H1 (cell line): ENCODE data around the gene ADGRL3. TPM values are rescaled to one million over a fixed set of nuclear protein-coding genes. Genes with fewer than 3 reads are reported as not detected.

Experiments used
- ATF3 ChIP-seq: IDR thresholded peaks from 2 replicates; pipeline ENCODE4 v1.6.1; 2011; ENCODE audit warnings: low read depth, mild to moderate bottlenecking, low read length; ENCODE audit not compliant: insufficient read depth
- BACH1 ChIP-seq: IDR thresholded peaks from 2 replicates; pipeline ENCODE4 v1.6.1; 2012; ENCODE audit warnings: low read length, improper control_type of control experiment
- BRCA1 ChIP-seq: IDR thresholded peaks from 2 replicates; pipeline ENCODE4 v1.6.1; 2012; ENCODE audit warnings: low read depth, low read length, improper control_type of control experiment
- CHD2 ChIP-seq: IDR thresholded peaks from 2 replicates; pipeline ENCODE4 v1.6.1; 2012; ENCODE audit warnings: low read length, improper control_type of control experiment
- CREB1 ChIP-seq: IDR thresholded peaks from 2 replicates; pipeline ENCODE4 v1.6.1; 2012; ENCODE audit warnings: inconsistent platforms
- MAFK ChIP-seq: IDR thresholded peaks from 2 replicates; pipeline ENCODE4 v1.6.1; 2012; ENCODE audit warnings: low read depth, mild to moderate bottlenecking, improper control_type of control experiment, low read length
- SIRT6 ChIP-seq: IDR thresholded peaks from one replicate; pipeline ENCODE4 v1.7.1; 2012; ENCODE audit warnings: low read length, inconsistent platforms
- SUZ12 ChIP-seq: fragments of 200-600 bp; sonication (generic); IDR thresholded peaks from 2 replicates; pipeline ENCODE4 v1.6.1; 2012; ENCODE audit warnings: mild to moderate bottlenecking, inconsistent platforms, low read length, moderate library complexity, mixed read lengths
- YY1 ChIP-seq: IDR thresholded peaks from 2 replicates; pipeline ENCODE4 v1.6.1; 2011; ENCODE audit warnings: low read depth, mild to moderate bottlenecking, low read length
- polyA plus RNA-seq, 7 experiments: library from polyadenylated mRNA; depleted of rRNA in 3 of 7; stranded (reverse) in 5 of 7; unstranded in 2 of 7; fragments of >200 nt in 5 of 7; fragments of 200-250 nt in 2 of 7; gene quantifications; 1 replicate in 5 of 7; 2 replicates in 1 of 7; 4 replicates in 1 of 7; pipeline versions ENCODE4 v1.2.1 to v1.2.3, GENCODE V29; 2011 to 2013; ENCODE audit warnings: missing spikeins in 2 of 7, mixed read lengths in 2 of 7
- total RNA-seq: library from RNA; stranded (reverse); fragmentation: NEBNext Ultra II Directional; extraction: Animal tissue kit (Norgen Biotek cat#: 25700); gene quantifications from 2 replicates; pipeline ENCODE4 v1.2.1, GENCODE V29; 2021

The ADGRL3 gene
- total and polyA plus RNA-seq, 2 of the 8 experiments (the other 6 are each of a cell fraction or from before 2014, with no cell fraction given): 6.6 to 13.0 TPM

DNA sequence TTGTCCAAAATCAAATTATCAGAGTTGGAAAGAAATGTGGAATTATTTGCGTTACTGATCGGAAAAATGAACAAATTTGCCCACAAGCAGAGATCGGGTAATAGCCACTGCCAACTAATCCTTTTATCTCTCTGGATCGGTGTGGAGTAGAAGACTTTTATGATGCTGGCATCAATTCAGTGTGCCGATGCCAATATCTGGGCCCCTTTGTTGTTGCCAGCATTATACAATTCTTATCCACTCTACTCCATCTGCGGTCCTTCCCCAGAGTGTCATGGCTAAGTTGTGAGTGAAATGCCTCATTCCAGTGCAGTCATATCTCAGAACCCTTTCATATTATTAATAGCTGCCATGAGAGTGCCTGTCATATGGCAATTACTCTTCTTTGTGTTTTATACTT is 660.2 kb downstream of the ADGRL3 start (continued):
- TF ChIP-seq CREB1 (no peak), BACH1 (no peak), BRCA1 (no peak), YY1 (no peak), SUZ12 (no peak), SIRT6 (no peak), ATF3 (no peak), CHD2 (no peak), MAFK (no peak)
